Activated T-helper 17 cell treated with anti-CD3 and anti-CD28 coated beads, Interleukin-2, amount 50 U/mL, for 72 hours (primary cell): ENCODE measurements around the gene LRRC27. TPM values are rescaled to one million over a fixed set of nuclear protein-coding genes. Genes with fewer than 3 reads are reported as not detected.
A peak's percentile ranks its signal among the peaks of the same experiment; 100 is the strongest.
"Not testable (repeated sequence)": the region's sequence is repeated elsewhere in the genome, so short reads cannot be mapped to it uniquely, and the experiment has no call there.

Source experiments
- ATAC-seq: fragments of 150-1000 bp; cut with Tn5 transposase; replicated peaks from 2 replicates; pipeline ENCODE4 v1.10.0; 2021; ENCODE audit warnings: mild to moderate bottlenecking, moderate library complexity
- H3K27ac Mint-ChIP-seq: one replicate; pipeline ENCODE4 v1.8.0; 2022; ENCODE audit warnings: mixed read lengths
- H3K27me3 Mint-ChIP-seq: one replicate; pipeline ENCODE4 v1.8.0; 2022; ENCODE audit warnings: mixed read lengths
- H3K36me3 Mint-ChIP-seq: one replicate; pipeline ENCODE4 v1.8.0; 2022; ENCODE audit warnings: low read depth, mild to moderate bottlenecking, mixed read lengths
- H3K4me1 Mint-ChIP-seq: one replicate; pipeline ENCODE4 v1.8.0; 2022; ENCODE audit warnings: mixed read lengths
- H3K4me3 Mint-ChIP-seq: one replicate; pipeline ENCODE4 v1.8.0; 2022; ENCODE audit warnings: mild to moderate bottlenecking, mixed read lengths
- H3K9me3 Mint-ChIP-seq: one replicate; pipeline ENCODE4 v1.8.0; 2022; ENCODE audit warnings: mixed read lengths
- total RNA-seq, 2 donors: library from RNA; stranded (reverse); gene quantifications; one replicate each; pipeline ENCODE4 v1.2.3, GENCODE V29; 2022

LRRC27 gene
- total RNA-seq, 2 donors from 2014 or later, result 4.5 to 6.3 TPM

DNA sequence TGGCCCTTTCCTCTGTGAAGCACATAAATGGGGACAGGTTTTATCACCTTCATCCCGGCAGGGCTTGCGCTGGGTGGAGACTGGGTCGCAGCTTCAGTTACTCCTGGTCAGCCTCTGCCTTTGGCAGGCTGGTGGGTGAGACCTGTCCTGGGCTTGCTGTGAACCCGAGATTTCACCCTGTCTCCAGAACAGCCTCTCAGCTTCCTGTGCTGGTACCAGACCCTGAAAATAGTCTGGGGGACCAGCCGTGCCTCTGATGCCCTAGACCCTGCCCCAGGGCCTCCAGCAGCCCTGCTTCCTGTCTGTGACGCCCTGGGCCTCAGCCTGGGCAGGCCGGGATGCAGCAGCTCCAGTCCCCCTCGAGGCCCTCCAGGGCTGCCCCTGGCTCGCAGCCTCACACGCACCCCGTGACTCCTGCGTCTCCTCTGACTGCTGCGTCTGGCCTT lies 51.8 kb downstream of the LRRC27 start:
- Mint-ChIP-seq H3K27ac (no peak overlapping the region), H3K4me1 (no peaks in the 10 kb centered on the region), H3K27me3 (no peaks in the 10 kb centered on the region), H3K36me3 (peaks cover 7% of the 10 kb centered on the region), H3K4me3 (no peak overlapping the region), H3K9me3 (no peaks in the 10 kb centered on the region)
- ATAC-seq, result no peak

- peaks cover 7% of the 10 kb centered on the region for H3K36me3 Mint-ChIP-seq
- no peaks in the 10 kb centered on the region for H3K9me3 Mint-ChIP-seq
- H3K27ac Mint-ChIP-seq, result peak overlapping the region; percentile 3
- no peak overlapping the region for H3K4me3 Mint-ChIP-seq
- H3K27me3 Mint-ChIP-seq, result no peaks in the 10 kb centered on the region
- ATAC-seq, result no peak
- no peaks in the 10 kb centered on the region for H3K4me1 Mint-ChIP-seq
Measured at GRCh38 chr10:132384618-132385388, 52.8 kb downstream of the LRRC27 start.

DNA sequence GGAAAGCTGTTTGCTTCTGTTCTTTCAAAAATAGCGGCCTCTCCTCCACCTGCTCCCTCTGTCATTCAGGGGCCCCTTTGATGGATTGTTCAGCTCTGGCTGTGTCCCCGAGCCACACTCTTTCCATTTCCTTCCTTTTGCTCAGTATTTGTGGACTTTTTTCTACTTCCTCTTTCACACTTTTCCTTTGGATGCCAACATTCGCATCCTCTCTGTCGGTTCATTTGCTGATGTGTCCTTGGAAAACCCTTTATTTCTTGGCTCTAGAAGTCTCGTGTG lies 53.3 kb downstream of the LRRC27 start:
- no peak overlapping the region for H3K4me3 Mint-ChIP-seq
- peaks cover 7% of the 10 kb centered on the region for H3K36me3 Mint-ChIP-seq
- no peak for ATAC-seq

DNA sequence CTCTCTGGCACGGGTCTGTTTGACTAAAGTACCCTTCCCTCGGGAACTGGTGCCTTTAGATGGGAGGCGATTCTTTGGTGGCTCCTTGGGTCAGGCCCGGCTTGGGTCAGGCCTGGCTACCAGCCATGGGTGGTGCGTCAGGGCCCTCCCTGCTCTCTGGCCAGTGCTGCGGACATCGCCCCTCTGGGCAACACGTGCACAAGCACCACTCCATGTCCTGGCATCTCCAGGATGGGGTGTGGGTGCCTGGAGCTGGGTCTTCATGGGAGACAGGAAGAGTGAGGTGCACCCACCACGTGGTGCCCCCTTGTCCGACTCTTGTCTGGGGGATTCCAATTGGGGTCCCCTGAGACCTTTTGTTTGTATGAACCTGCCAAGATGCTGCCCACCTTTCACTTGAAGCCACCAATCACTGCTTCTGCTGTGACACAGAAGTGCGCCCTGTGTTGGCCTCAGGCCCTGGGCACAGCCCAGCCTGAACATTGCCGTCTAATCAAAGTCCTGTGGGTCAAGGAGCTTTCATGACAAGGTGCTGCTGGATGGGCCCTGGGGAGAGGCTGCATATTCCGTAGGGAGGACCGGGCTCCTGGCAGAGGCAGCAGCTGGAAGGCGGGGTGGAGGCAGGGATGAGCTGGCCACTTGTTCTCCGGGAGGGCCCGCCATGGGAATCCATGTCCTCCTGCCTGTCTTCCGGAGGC lies 53.9 kb downstream of the LRRC27 start:
- Mint-ChIP-seq H3K27me3 (no peaks in the 10 kb centered on the region), H3K27ac (peak overlapping the region; percentile 3), H3K4me3 (no peak overlapping the region), H3K9me3 (no peaks in the 10 kb centered on the region), H3K4me1 (no peaks in the 10 kb centered on the region), H3K36me3 (peaks cover 7% of the 10 kb centered on the region)
- no peak for ATAC-seq

More for the DNA sequence above, 53.3 kb downstream of the LRRC27 start:
- H3K27ac Mint-ChIP-seq, result peak overlapping the region; percentile 3
- H3K4me1 Mint-ChIP-seq, result no peaks in the 10 kb centered on the region
- H3K9me3 Mint-ChIP-seq, result no peaks in the 10 kb centered on the region
- no peaks in the 10 kb centered on the region for H3K27me3 Mint-ChIP-seq

DNA sequence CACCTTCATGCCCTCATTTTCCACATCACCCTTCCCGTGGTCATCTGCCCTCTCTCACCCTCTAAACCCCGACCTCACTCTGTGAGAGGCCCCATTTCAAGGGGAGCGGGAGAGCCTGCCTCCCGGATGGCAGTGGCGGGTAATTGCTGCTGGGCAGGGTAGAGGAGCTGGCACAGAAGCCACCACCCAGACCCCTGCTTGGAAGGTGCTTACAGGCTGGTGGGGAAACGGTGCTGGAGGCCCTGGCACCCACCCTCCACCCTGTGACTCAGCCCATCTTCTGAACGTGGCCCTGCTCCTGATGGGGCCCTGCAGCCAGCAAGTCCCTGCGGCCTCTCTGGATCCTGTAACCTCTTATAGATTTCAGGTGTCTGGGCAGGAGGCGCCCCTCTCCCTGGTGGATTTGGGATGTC lies 54.4 kb downstream of the LRRC27 start:
- no peaks in the 10 kb centered on the region for H3K27me3 Mint-ChIP-seq
- H3K4me3 Mint-ChIP-seq, result no peak overlapping the region
- no peaks in the 10 kb centered on the region for H3K9me3 Mint-ChIP-seq
- peak overlapping the region; percentile 12 for H3K27ac Mint-ChIP-seq
- peaks cover 7% of the 10 kb centered on the region for H3K36me3 Mint-ChIP-seq
- H3K4me1 Mint-ChIP-seq, result no peaks in the 10 kb centered on the region
- ATAC-seq, result no peak

- not testable (repeated sequence) for H3K9me3 Mint-ChIP-seq, H3K36me3 Mint-ChIP-seq, ATAC-seq, H3K4me3 Mint-ChIP-seq, H3K27me3 Mint-ChIP-seq, H3K4me1 Mint-ChIP-seq
- H3K27ac Mint-ChIP-seq, result peak overlapping the region; percentile 93
Measured at GRCh38 chr10:132386896-132387295, 54.9 kb downstream of the LRRC27 start.

GRCh38 chr10:132387764-132388210 lies 55.8 kb downstream of the LRRC27 start:
- Mint-ChIP-seq H3K4me3 (no peak overlapping the region), H3K36me3 (peaks cover 7% of the 10 kb centered on the region)

DNA sequence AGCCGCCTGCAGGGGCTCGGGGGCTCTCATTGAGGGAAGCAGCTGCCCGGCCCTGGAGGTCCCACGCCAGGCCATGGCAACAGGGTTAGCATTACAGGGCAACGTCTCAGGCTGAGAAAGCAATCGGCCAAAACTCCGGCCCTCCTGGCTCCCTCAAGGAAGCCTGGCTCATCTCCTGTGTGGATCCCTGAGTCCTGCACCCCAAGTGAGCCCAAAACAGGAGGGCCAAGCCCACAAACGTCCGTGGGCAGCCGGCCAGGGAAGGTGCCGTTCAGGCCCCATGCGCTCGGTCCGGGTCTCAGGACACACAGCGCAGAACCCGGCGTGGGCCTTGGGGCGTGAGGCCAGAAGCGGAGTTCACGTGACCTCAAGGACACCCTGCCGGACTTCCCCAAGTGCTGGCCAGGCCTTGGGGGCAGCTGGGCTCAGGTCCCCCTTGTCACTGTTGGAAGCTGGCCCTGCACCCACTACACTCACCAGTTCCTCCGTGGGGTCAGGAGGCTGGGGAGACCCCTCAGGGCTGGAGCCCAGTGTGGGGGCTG lies 57.0 kb downstream of the LRRC27 start:
- no peaks in the 10 kb centered on the region for H3K27me3 Mint-ChIP-seq
- ATAC-seq, result peak; percentile 48
- peaks cover 7% of the 10 kb centered on the region for H3K36me3 Mint-ChIP-seq
- no peak overlapping the region for H3K4me3 Mint-ChIP-seq
- H3K4me1 Mint-ChIP-seq, result no peaks in the 10 kb centered on the region
- peaks cover 6% of the 10 kb centered on the region for H3K9me3 Mint-ChIP-seq
- H3K27ac Mint-ChIP-seq, result peak overlapping the region; percentile 46

More at GRCh38 chr10:132387764-132388210, 55.8 kb downstream of the LRRC27 start:
- H3K27ac Mint-ChIP-seq, result peak overlapping the region; percentile 93
- H3K4me1 Mint-ChIP-seq, result no peaks in the 10 kb centered on the region
- peak; percentile 54 for ATAC-seq
- H3K9me3 Mint-ChIP-seq, result peaks cover 6% of the 10 kb centered on the region
- H3K27me3 Mint-ChIP-seq, result no peaks in the 10 kb centered on the region

- H3K4me1 Mint-ChIP-seq, result no peaks in the 10 kb centered on the region
- H3K27ac Mint-ChIP-seq, result peak overlapping the region; percentile 46
- no peak overlapping the region for H3K4me3 Mint-ChIP-seq
- H3K36me3 Mint-ChIP-seq, result peaks cover 7% of the 10 kb centered on the region
- H3K9me3 Mint-ChIP-seq, result peaks cover 6% of the 10 kb centered on the region
- H3K27me3 Mint-ChIP-seq, result no peaks in the 10 kb centered on the region
- ATAC-seq, result peak; percentile 53
Measured at GRCh38 chr10:132389433-132390169, 57.6 kb downstream of the LRRC27 start.

GRCh38 chr10:132390170-132390920 lies 58.4 kb downstream of the LRRC27 start:
- peaks cover 6% of the 10 kb centered on the region for H3K9me3 Mint-ChIP-seq
- ATAC-seq, result no peak
- H3K27ac Mint-ChIP-seq, result no peak overlapping the region
- H3K36me3 Mint-ChIP-seq, result peaks cover 7% of the 10 kb centered on the region
- H3K4me1 Mint-ChIP-seq, result no peaks in the 10 kb centered on the region
- no peaks in the 10 kb centered on the region for H3K27me3 Mint-ChIP-seq
- no peak overlapping the region for H3K4me3 Mint-ChIP-seq

GRCh38 chr10:132390921-132391675 lies 59.1 kb downstream of the LRRC27 start:
- Mint-ChIP-seq H3K27ac (no peak overlapping the region), H3K4me3 (no peak overlapping the region), H3K9me3 (peaks cover 6% of the 10 kb centered on the region), H3K4me1 (no peaks in the 10 kb centered on the region), H3K27me3 (no peaks in the 10 kb centered on the region), H3K36me3 (peaks cover 7% of the 10 kb centered on the region)
- ATAC-seq, result no peak

GRCh38 chr10:132391676-132392020 lies 59.7 kb downstream of the LRRC27 start:
- H3K27ac Mint-ChIP-seq, result no peak overlapping the region
- peaks cover 6% of the 10 kb centered on the region for H3K9me3 Mint-ChIP-seq
- no peak overlapping the region for H3K4me3 Mint-ChIP-seq
- peaks cover 7% of the 10 kb centered on the region for H3K36me3 Mint-ChIP-seq
- H3K4me1 Mint-ChIP-seq, result no peaks in the 10 kb centered on the region
- no peak for ATAC-seq
- no peaks in the 10 kb centered on the region for H3K27me3 Mint-ChIP-seq

GRCh38 chr10:132392184-132392800 lies 60.3 kb downstream of the LRRC27 start:
- Mint-ChIP-seq H3K27ac (no peak overlapping the region), H3K36me3 (peaks cover 7% of the 10 kb centered on the region), H3K9me3 (peaks cover 6% of the 10 kb centered on the region), H3K4me1 (no peaks in the 10 kb centered on the region), H3K4me3 (no peak overlapping the region), H3K27me3 (no peaks in the 10 kb centered on the region)
- ATAC-seq, result no peak
